ENCODE data around the gene SFXN4.
"Not testable (repeated sequence)": the region's sequence is repeated elsewhere in the genome, so short reads cannot be mapped to it uniquely, and the experiment has no call there.

The SFXN4 gene

GRCh38 chr10:119140603-119141245 is 24.8 kb downstream of the SFXN4 start:
- no peak for DNase-seq (ENCODE audit: low spot score)

GRCh38 chr10:119139464-119140067 is 25.9 kb downstream of the SFXN4 start:
- DNase-seq (ENCODE audit: low spot score), result peak; percentile 65

- no peak for DNase-seq (ENCODE audit: low spot score)
Measured at GRCh38 chr10:119138346-119139306, 26.9 kb downstream of the SFXN4 start.

- DNase-seq (ENCODE audit: low spot score), result not testable (repeated sequence)
Measured at GRCh38 chr10:119137878-119138277, 27.6 kb downstream of the SFXN4 start.

- no peak for DNase-seq (ENCODE audit: low spot score)
Measured at GRCh38 chr10:119136084-119136483, 29.4 kb downstream of the SFXN4 start.

GRCh38 chr10:119135513-119135881 is 30.0 kb downstream of the SFXN4 start:
- no peak for DNase-seq (ENCODE audit: low spot score)

- DNase-seq (ENCODE audit: low spot score), result no peak
Measured at GRCh38 chr10:119133949-119134348, 31.6 kb downstream of the SFXN4 start.

GRCh38 chr10:119132521-119133345 is 32.8 kb downstream of the SFXN4 start:
- no peak for DNase-seq (ENCODE audit: low spot score)

- peak; percentile 57 for DNase-seq (ENCODE audit: low spot score)
Measured at GRCh38 chr10:119131512-119132240, 33.8 kb downstream of the SFXN4 start.

- DNase-seq (ENCODE audit: low spot score), result no peak
Measured at GRCh38 chr10:119129721-119130120, 35.8 kb downstream of the SFXN4 start.

GRCh38 chr10:119125942-119126341 is 39.6 kb downstream of the SFXN4 start:
- DNase-seq (ENCODE audit: low spot score), result no peak

- DNase-seq (ENCODE audit: low spot score), result no peak
Measured at GRCh38 chr10:119120875-119121274, 44.6 kb downstream of the SFXN4 start.

GRCh38 chr10:119120413-119120867 is 45.1 kb downstream of the SFXN4 start:
- DNase-seq (ENCODE audit: low spot score), result no peak

GRCh38 chr10:119119400-119119799 is 46.1 kb downstream of the SFXN4 start:
- DNase-seq (ENCODE audit: low spot score), result no peak

- DNase-seq (ENCODE audit: low spot score), result no peak
Measured at GRCh38 chr10:119118231-119118630, 47.3 kb downstream of the SFXN4 start.

- DNase-seq (ENCODE audit: low spot score), result no peak
Measured at GRCh38 chr10:119116326-119116951, 49.1 kb downstream of the SFXN4 start.

GRCh38 chr10:119115926-119116325 is 49.6 kb downstream of the SFXN4 start:
- no peak for DNase-seq (ENCODE audit: low spot score)

- no peak for DNase-seq (ENCODE audit: low spot score)
Measured at GRCh38 chr10:119113751-119114732, 51.5 kb downstream of the SFXN4 start.

GRCh38 chr10:119112056-119112455 is 53.5 kb downstream of the SFXN4 start:
- DNase-seq (ENCODE audit: low spot score), result no peak
